Nephron (organoid): ENCODE measurements around the gene CES4A.
A peak's percentile ranks its signal among the peaks of the same experiment; 100 is the strongest.

Source experiments
- H3K27ac Mint-ChIP-seq, 3 experiments: 2 replicates each; pipeline ENCODE4 v1.8.0; 2020; ENCODE audit warnings: mixed read lengths in 3 of 3, mild to moderate bottlenecking in 2 of 3, moderate library complexity in 1 of 3
- H3K27me3 Mint-ChIP-seq: 2 replicates; pipeline ENCODE4 v1.8.0; 2021; ENCODE audit warnings: low read depth, mild to moderate bottlenecking, moderate library complexity, mixed read lengths
- H3K36me3 Mint-ChIP-seq: 2 replicates; pipeline ENCODE4 v1.8.0; 2020; ENCODE audit warnings: low read depth, mixed read lengths
- H3K4me1 Mint-ChIP-seq: 2 replicates; pipeline ENCODE4 v1.8.0; 2020; ENCODE audit warnings: mixed read lengths
- H3K4me3 Mint-ChIP-seq, 3 experiments: 2 replicates each; pipeline ENCODE4 v1.8.0; 2020; ENCODE audit warnings: mild to moderate bottlenecking in 3 of 3, mixed read lengths in 3 of 3, moderate library complexity in 2 of 3
- H3K9me3 Mint-ChIP-seq: 2 replicates; pipeline ENCODE4 v1.8.0; 2020; ENCODE audit warnings: mixed read lengths
- TF ChIP-seq, protein P1 (sequence below), 3 experiments: fragments of 200-600 bp; sonication (generic); IDR thresholded peaks; one replicate each; pipeline ENCODE4 v1.5.0; 2021; ENCODE audit warnings: antibody characterized with exemption in 3 of 3; ENCODE audit not compliant: unreplicated experiment in 3 of 3

The CES4A gene

DNA sequence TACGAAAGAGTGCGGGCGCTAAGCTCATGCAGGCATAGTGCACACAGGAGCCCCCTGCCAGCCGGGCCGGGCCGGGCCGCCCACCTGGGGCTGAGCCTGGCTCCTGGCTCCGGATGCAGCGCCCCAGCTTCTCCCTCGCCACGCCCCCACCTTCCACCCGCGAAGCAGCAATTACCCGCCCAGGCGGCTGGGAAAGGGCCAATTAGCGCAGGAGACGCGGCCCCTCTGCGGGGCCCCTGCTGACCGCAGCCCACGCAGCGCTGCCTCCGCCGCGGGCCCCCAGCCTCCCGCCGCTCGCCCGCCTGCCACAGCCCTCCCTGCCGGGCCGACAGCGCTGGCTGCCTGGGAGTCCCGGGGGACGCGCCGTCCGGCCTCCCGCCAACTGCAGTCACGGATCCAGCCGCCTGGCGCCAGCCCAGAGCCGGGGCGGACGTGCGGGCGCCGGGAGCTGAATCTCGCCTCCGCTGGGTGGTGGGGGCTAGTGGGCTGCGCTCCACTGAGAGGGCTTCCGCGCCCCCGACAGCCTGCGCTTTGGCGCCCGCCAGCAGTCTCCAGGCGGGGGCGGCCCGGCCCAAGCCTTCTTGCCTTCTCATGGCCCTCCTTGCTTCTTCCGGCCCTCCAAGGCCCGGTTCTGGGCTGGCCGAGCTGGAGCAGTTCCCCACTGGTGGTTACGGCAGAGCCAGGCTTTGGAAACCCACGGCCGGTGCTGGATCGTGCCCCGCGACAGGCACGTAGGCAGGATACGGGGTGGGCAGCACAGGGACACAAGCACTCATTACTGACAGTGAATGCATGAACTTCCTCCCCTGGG is 25.6 kb downstream of the CES4A start:
- H3K27me3 Mint-ChIP-seq: peaks cover 7% of the 10 kb centered on the region
- no peaks in the 10 kb centered on the region for H3K36me3 Mint-ChIP-seq
- TF ChIP-seq, protein P1, sequence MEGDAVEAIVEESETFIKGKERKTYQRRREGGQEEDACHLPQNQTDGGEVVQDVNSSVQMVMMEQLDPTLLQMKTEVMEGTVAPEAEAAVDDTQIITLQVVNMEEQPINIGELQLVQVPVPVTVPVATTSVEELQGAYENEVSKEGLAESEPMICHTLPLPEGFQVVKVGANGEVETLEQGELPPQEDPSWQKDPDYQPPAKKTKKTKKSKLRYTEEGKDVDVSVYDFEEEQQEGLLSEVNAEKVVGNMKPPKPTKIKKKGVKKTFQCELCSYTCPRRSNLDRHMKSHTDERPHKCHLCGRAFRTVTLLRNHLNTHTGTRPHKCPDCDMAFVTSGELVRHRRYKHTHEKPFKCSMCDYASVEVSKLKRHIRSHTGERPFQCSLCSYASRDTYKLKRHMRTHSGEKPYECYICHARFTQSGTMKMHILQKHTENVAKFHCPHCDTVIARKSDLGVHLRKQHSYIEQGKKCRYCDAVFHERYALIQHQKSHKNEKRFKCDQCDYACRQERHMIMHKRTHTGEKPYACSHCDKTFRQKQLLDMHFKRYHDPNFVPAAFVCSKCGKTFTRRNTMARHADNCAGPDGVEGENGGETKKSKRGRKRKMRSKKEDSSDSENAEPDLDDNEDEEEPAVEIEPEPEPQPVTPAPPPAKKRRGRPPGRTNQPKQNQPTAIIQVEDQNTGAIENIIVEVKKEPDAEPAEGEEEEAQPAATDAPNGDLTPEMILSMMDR (IDR thresholded peaks at IDR 0.05; ENCODE audit: unreplicated experiment in 3 of 3): peak; percentile 21 to 41 (median 39)
- H3K27ac Mint-ChIP-seq: peak overlapping the region; percentile 90 to 99 (median 95)
- H3K4me3 Mint-ChIP-seq: peak overlapping the region; percentile 72 to 83 (median 80)
- peaks cover 36% of the 10 kb centered on the region for H3K4me1 Mint-ChIP-seq
- no peaks in the 10 kb centered on the region for H3K9me3 Mint-ChIP-seq

DNA sequence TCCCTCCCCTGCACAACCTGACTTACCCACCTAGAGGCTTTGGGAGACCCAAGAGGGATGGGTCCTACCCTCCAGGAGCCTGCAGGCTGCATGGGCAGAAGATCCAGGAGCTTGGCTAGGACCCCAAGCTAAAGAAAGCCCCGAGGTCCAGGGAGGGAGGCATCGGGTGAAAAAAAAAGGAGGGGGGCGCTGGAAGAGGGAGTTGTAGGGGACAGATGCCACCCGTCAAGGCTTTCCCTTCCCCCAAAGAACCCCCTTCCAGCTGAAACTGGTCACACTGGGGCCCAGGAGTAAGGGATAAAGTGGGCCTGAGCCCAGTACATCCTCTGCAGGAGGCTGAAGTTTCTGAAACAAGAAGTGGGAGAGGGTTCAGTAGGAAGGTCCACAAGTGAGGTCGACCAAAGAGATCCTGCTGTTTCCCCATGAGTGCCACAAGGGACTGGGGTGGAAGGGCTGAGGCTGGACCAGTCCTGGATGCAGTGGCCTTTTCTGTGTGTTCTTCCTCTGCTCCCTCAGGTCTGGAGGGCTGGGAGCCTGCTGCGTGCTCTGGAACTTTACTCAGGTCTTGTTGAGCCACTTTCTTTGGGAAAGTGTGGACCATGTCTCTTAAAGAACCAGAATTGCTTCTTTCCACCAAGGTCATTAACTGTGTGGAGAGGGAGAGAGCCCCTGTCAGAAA is 26.4 kb downstream of the CES4A start:
- peak overlapping the region; percentile 72 to 80 (median 75) for H3K4me3 Mint-ChIP-seq
- no peaks in the 10 kb centered on the region for H3K36me3 Mint-ChIP-seq
- no peaks in the 10 kb centered on the region for H3K9me3 Mint-ChIP-seq
- peaks cover 36% of the 10 kb centered on the region for H3K4me1 Mint-ChIP-seq
- TF ChIP-seq, protein P1 (IDR thresholded peaks at IDR 0.05; ENCODE audit: unreplicated experiment in 3 of 3): no peak
- peak overlapping the region; percentile 83 to 96 (median 95) for H3K27ac Mint-ChIP-seq
- peaks cover 7% of the 10 kb centered on the region for H3K27me3 Mint-ChIP-seq

DNA sequence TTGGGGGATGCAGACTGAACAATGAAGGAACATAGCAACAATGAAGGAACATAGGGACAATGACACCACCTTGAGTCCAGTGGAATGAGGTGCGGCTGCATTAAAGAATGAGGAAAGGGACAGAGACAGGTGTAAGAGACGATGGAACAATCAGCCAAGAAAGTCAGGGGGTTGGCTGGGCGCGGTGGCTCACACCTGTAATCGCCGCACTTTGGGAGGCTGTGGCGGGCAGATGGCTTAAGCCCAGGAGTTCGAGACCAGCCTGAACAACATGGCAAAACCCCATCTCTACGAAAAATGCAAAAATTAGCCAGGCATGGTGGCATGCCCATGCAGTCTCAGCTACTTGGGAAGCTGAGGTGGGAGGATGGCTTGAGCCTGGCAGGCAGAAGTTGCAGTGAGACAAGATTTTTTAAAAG is 26.9 kb downstream of the CES4A start:
- Mint-ChIP-seq H3K9me3 (no peaks in the 10 kb centered on the region), H3K4me3 (peak overlapping the region; percentile 24 to 75 (median 42)), H3K4me1 (peaks cover 36% of the 10 kb centered on the region), H3K36me3 (no peaks in the 10 kb centered on the region), H3K27me3 (peaks cover 7% of the 10 kb centered on the region), H3K27ac (peak overlapping the region; percentile 83 to 96 (median 95))
- TF ChIP-seq, protein P1 (IDR thresholded peaks at IDR 0.05; ENCODE audit: unreplicated experiment in 3 of 3): no peak

DNA sequence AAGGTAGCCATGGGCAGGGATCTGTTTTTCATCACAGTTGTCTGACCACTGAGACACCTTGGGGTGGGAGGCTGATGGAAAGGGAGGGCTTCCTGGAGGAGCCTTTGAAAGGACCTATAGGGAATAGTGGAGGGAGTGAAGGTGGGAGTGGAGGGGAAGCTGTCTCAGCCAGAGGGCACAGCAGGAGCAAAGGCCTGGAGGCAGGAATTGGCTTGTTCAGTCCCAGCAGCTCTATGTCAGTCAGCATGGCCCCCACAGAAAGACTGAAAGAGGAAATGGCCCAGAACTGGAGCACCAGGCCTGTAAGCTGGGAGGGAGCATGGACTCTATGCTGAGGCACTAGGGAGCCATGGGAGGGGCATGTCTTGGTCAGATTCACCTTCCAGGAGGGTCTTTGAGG is 27.8 kb downstream of the CES4A start:
- H3K4me1 Mint-ChIP-seq: peaks cover 41% of the 10 kb centered on the region
- TF ChIP-seq, protein P1 (IDR thresholded peaks at IDR 0.05; ENCODE audit: unreplicated experiment in 3 of 3): no peak
- no peaks in the 10 kb centered on the region for H3K9me3 Mint-ChIP-seq
- peak overlapping the region in 2 of 3 experiments; percentile 4 to 31 for H3K4me3 Mint-ChIP-seq
- H3K36me3 Mint-ChIP-seq: no peaks in the 10 kb centered on the region
- H3K27me3 Mint-ChIP-seq: peaks cover 11% of the 10 kb centered on the region
- H3K27ac Mint-ChIP-seq: peak overlapping the region; percentile 73 to 91 (median 89)

DNA sequence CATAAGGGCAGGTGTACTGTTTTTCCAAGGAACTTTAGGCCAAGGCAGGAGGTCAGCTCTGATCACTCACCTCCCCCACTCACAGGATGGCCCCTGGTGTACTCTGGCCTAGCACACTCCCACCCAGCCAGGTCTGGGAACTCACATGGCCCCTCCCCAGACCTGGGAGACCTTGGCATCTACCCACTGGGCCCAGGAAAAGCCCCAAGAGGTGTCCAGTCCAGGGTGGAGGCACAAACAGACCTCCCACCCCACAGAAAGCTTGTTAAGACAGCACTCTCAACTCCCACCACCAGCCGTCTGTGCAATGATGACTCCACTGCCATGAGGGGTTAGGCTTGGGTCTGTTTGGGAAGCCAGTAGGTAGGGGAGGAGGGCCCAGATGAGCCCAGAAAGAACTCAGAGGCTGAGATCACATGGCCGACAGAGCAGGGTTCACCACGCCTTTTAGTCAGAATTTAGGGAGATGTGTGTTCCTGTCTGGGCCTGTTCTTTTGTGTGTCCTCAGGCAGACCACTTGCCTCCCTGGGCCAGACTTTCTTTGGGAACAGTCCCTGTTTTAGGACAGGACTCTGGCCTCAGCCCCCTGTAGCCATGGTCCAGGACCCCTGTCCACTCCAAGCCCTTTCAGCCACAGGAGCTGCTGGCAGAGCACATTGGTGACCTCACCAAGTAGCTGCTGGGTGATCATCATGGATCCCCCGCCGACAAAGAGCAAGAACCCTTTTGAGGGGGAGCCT is 28.5 kb downstream of the CES4A start:
- peaks cover 42% of the 10 kb centered on the region for H3K4me1 Mint-ChIP-seq
- H3K4me3 Mint-ChIP-seq: no peak overlapping the region
- no peaks in the 10 kb centered on the region for H3K9me3 Mint-ChIP-seq
- peaks cover 11% of the 10 kb centered on the region for H3K27me3 Mint-ChIP-seq
- H3K27ac Mint-ChIP-seq: peak overlapping the region; percentile 73 to 92 (median 89)
- TF ChIP-seq, protein P1 (IDR thresholded peaks at IDR 0.05; ENCODE audit: unreplicated experiment in 3 of 3): no peak
- H3K36me3 Mint-ChIP-seq: no peaks in the 10 kb centered on the region
